GM21825 (cell line): ENCODE results near the gene CD69.

Experiments used
- ATAC-seq: cut with Tn5 transposase; IDR thresholded peaks from one replicate; pipeline ENCODE4 v1.9.1; 2021; ENCODE audit warnings: mild to moderate bottlenecking, moderate library complexity; ENCODE audit not compliant: unreplicated experiment

Gene CD69

GRCh38 chr12:9760699-9761418 is at the start of gene CD69:
Gene CD69 (minus strand): TSS chr12:9760901. CDS start chr12:9760820, 81 bp downstream.
- peak; percentile 46 for ATAC-seq

GRCh38 chr12:9809866-9810265 is 49.2 kb upstream of the CD69 start:
- ATAC-seq = no peak

- ATAC-seq = no peak
These were observed 48.6 kb upstream of the CD69 start for GRCh38 chr12:9809338-9809737.

GRCh38 chr12:9808504-9808903 is 47.8 kb upstream of the CD69 start:
- no peak for ATAC-seq

GRCh38 chr12:9806714-9807113 is 46.0 kb upstream of the CD69 start:
- no peak for ATAC-seq

- no peak for ATAC-seq
These were observed 45.2 kb upstream of the CD69 start for GRCh38 chr12:9805883-9806282.

- no peak for ATAC-seq
These were observed 39.3 kb upstream of the CD69 start for GRCh38 chr12:9799961-9800360.

- ATAC-seq = peak; percentile 96
These were observed 37.3 kb upstream of the CD69 start for GRCh38 chr12:9797722-9798619.

- ATAC-seq = no peak
These were observed 36.3 kb upstream of the CD69 start for GRCh38 chr12:9796971-9797370.

GRCh38 chr12:9796346-9796745 is 35.6 kb upstream of the CD69 start:
- no peak for ATAC-seq

- no peak for ATAC-seq
These were observed 35.2 kb upstream of the CD69 start for GRCh38 chr12:9795945-9796344.

- ATAC-seq = no peak
These were observed 33.9 kb upstream of the CD69 start for GRCh38 chr12:9794484-9795093.

- no peak for ATAC-seq
These were observed 33.2 kb upstream of the CD69 start for GRCh38 chr12:9793779-9794395.

GRCh38 chr12:9792961-9793617 is 32.4 kb upstream of the CD69 start:
- ATAC-seq = no peak

- no peak for ATAC-seq
These were observed 31.6 kb upstream of the CD69 start for GRCh38 chr12:9792185-9792900.

- no peak for ATAC-seq
These were observed 26.3 kb upstream of the CD69 start for GRCh38 chr12:9786726-9787717.

- no peak for ATAC-seq
These were observed 24.1 kb upstream of the CD69 start for GRCh38 chr12:9784816-9785215.

- no peak for ATAC-seq
These were observed 23.6 kb upstream of the CD69 start for GRCh38 chr12:9784326-9784725.
